GM19351 (cell line): Measurements from ENCODE around the gene NF2.

Experiments used
- ATAC-seq: cut with Tn5 transposase; IDR thresholded peaks from one replicate; pipeline ENCODE4 v1.9.1; 2021; ENCODE audit warnings: mild to moderate bottlenecking, moderate library complexity; ENCODE audit not compliant: unreplicated experiment

Gene NF2

GRCh38 chr22:29718949-29719898 is 115.8 kb downstream of the NF2 start:
- ATAC-seq: no peak

GRCh38 chr22:29719899-29720645 is 116.6 kb downstream of the NF2 start, which contains the start of gene CABP7:
Gene CABP7 (plus strand): TSS chr22:29720003. CDS start chr22:29720425, 422 bp downstream.
- no peak for ATAC-seq

GRCh38 chr22:29720811-29721323 is 117.4 kb downstream of the NF2 start:
- ATAC-seq: no peak

DNA sequence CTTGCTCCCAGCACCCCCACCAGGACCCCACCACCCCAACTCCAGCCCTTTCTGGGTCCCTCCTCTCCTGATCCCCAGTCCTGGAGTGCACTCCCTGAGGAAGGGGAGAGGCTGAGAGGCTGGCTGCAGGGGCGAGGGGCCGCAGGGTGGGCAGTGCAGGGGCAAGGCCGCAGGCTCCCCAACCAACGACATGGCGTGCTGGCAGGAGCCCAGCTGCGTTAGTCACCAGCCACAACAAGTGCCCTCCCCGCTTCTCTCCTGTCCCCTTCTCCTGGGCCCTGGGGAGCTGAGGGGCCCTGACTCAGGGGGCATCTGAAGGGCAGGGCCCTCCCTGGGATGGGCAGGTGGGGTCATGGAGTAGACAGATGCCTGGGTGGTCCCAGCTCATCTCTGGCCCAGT is 118.7 kb downstream of the NF2 start:
- no peak for ATAC-seq

- no peak for ATAC-seq
Observed at GRCh38 chr22:29722587-29722986, 119.2 kb downstream of the NF2 start.

GRCh38 chr22:29723766-29724165 is 120.3 kb downstream of the NF2 start:
- no peak for ATAC-seq

GRCh38 chr22:29724843-29725242 is 121.4 kb downstream of the NF2 start:
- no peak for ATAC-seq

GRCh38 chr22:29726106-29726505 is 122.7 kb downstream of the NF2 start:
- ATAC-seq: no peak

- ATAC-seq: no peak
Observed at GRCh38 chr22:29726512-29727130, 123.2 kb downstream of the NF2 start.

GRCh38 chr22:29727131-29727523 is 123.7 kb downstream of the NF2 start:
- ATAC-seq: no peak

GRCh38 chr22:29729161-29729560 is 125.7 kb downstream of the NF2 start:
- ATAC-seq: no peak

DNA sequence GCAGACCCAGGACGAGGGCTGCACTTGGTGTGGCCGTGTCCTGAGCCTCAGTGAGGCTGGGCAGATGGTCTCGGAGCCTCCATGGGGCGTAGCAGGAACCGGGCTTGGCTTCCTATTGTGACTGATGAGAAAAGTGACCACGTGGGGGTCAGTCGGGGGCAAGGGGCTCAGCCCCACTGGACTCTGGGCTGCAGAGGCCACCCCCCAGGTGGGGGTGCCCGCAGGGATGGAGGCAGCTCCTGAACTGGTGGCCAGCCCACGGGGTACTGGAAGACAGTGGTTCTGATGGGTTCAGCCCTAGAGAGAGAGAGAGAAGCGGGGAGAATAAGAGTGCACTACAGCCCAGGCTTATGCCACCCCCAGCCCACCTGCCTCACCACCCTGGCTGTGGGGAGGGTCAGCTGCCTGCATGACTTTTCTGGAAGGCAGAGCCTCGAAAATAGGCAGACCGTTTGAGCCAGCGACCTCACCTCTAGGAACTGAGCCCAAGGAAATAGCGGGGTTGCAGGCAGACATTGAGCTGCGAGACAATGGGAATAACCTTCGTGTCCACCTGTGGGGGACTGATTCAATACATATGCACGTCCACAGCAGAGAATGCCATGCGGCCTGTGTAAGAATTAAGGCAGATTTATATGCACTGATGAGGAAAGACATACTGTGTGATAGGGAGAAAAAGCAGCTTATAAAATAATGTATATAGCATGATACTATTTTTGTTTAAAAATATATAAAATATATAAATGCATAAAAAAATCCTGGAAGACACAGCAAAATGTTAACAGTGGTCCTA is 127.8 kb downstream of the NF2 start:
- no peak for ATAC-seq

- ATAC-seq: no peak
Observed at GRCh38 chr22:29732883-29733282, 129.4 kb downstream of the NF2 start.

- no peak for ATAC-seq
Observed at GRCh38 chr22:29733362-29734201, 130.1 kb downstream of the NF2 start.

- no peak for ATAC-seq
Observed at GRCh38 chr22:29734406-29734805, 131.0 kb downstream of the NF2 start.

DNA sequence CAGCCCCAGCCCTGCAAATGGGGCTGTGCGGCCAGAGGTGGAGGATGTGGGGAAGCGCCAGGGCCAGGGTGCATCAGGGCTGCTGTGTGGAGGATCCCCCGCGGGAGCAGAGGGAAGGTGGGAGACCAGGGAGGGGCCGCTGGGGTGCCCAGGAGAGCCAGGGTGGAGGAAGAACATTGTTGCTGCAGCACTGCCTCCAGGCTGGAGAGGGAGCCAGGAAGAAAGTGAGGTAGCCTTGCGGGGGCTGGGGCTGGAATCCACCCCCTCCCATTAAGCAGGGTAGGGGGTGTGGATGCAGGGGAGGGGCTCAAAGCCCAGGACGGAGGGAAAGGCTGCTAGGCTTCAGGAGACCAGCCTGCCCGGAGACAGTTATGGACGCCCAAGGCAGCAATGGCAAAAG is 131.4 kb downstream of the NF2 start:
- no peak for ATAC-seq

DNA sequence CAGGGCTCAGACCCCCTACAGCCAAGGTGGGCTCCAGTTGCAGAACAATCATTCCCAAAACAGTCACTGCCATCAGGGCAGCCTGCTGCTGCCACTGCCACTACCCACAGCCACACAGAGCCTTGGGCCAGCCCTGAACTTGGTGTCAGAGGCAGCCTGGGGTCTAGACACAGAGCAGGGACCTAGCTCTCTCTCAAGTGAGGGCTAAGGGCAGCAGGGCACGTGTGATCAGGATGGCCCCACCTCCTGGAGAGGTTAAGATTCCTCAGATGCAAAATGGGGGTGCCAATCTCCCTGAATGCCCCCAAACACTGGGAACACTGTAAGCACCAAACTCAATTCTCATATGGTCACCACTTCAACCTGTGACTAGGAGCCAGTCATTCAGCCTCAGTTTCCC is 132.0 kb downstream of the NF2 start:
- no peak for ATAC-seq

DNA sequence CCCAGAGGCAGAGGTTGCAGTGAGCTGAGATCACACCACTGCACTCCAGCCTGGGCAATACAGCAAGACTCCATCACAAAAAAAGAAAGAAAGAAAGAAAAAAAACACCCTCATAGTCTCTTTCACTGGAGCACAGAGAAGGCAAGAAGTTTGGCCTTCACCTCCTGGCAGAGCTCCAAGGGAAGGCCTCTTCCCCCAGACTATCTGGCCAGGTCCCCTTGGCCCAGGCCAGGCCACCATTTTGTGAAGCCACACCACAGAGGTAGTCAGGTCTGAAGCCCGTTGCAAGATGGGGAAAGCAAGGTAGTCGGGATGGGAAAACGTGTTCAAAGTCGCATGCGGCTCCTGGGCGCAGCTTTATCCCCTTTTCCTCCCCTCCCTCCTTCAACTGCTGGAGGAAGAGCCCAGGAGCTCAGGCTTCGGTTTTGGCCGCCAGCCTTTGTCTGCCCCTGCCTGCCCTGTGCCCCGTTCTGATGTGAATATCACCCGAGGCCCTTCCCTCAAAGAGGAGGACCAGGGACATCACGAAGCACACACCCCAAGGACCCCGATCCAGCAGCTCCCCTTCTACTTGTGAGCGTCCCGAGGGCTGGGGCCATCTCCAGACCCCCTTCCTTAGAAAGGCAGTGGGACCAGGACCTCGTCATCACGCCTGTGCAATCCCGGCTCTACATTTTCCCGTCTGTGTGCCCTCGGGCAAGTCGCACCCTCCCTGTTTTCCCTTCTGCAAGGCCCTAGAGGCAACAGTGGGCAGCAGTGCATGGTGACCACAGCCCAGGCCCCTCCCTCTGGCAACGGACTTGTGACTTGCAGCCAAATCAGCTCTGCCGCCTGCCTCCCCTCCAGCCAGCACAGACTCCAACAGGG is 134.1 kb downstream of the NF2 start:
- no peak for ATAC-seq
